ENCODE data around the gene DPM3. TPM values are rescaled to one million over a fixed set of nuclear protein-coding genes. Genes with fewer than 3 reads are reported as not detected.
A peak's percentile ranks its signal among the peaks of the same experiment; 100 is the strongest.

DPM3 gene
- total and polyA plus RNA-seq, 2 of the 13 experiments (the other 11 are each of a cell fraction or from before 2014, with no cell fraction given): 23.2 to 53.4 TPM

- TF ChIP-seq ZNF704 (CRISPR knock-in tag; IDR thresholded peaks at IDR 0.05; ENCODE audit: borderline replicate concordance): no peak
- TF ChIP-seq ZNF652 (CRISPR knock-in tag; IDR thresholded peaks at IDR 0.05; ENCODE audit: borderline replicate concordance, low read depth): peak; percentile 42; the same call in 1 of the 2 replicates
- TF ChIP-seq ZNF121 (CRISPR knock-in tag; IDR thresholded peaks at IDR 0.05): peak; percentile 82
- TF ChIP-seq HNRNPLL (IDR thresholded peaks at IDR 0.05; ENCODE audit: low read depth, low read length, poor library complexity, severe bottlenecking): peak; percentile 95
- TF ChIP-seq SP140L (CRISPR knock-in tag; IDR thresholded peaks at IDR 0.05; ENCODE audit: borderline replicate concordance): 0 out of 2 replicates have a peak, but pooled peaks have one; percentile 85
- TF ChIP-seq ZNF605 (CRISPR knock-in tag; IDR thresholded peaks at IDR 0.05): peak; percentile 75
- TF ChIP-seq SIX1 (CRISPR knock-in tag; IDR thresholded peaks at IDR 0.05; ENCODE audit: borderline replicate concordance): peak; percentile 46
- no peak for TF ChIP-seq CHD4 (IDR thresholded peaks at IDR 0.05; ENCODE audit: borderline replicate concordance, low read length)
- 0 out of 2 replicates have a peak, but pooled peaks have one; percentile 70 for TF ChIP-seq ZNF17 (CRISPR knock-in tag; IDR thresholded peaks at IDR 0.05)
- TF ChIP-seq SATB2 (CRISPR knock-in tag; IDR thresholded peaks at IDR 0.05): peak; percentile 42; the same call in 1 of the 2 replicates
- peak; percentile 91 for TF ChIP-seq ZNF639 (CRISPR knock-in tag; conservative IDR thresholded peaks at IDR 0.05)
- TF ChIP-seq E2F2 (CRISPR knock-in tag; IDR thresholded peaks at IDR 0.05; ENCODE audit: borderline replicate concordance): no peak
- no peak; the same call in none of the 2 replicates for TF ChIP-seq ZNF431 (CRISPR knock-in tag; IDR thresholded peaks at IDR 0.05; ENCODE audit: borderline replicate concordance, low read depth)
- peak; percentile 90; the same call in 1 of the 2 replicates for TF ChIP-seq ZNF558 (CRISPR knock-in tag; IDR thresholded peaks at IDR 0.05; ENCODE audit: borderline replicate concordance)
- TF ChIP-seq ERF (CRISPR knock-in tag; IDR thresholded peaks at IDR 0.05): peak; percentile 99
- TF ChIP-seq ARNTL (CRISPR knock-in tag; IDR thresholded peaks at IDR 0.05): peak; percentile 99
- no peak for TF ChIP-seq BCLAF1 (IDR thresholded peaks at IDR 0.05)
- peak; percentile 95 for TF ChIP-seq IRF2 (CRISPR knock-in tag; IDR thresholded peaks at IDR 0.05)
- peak; percentile 99 for TF ChIP-seq ZBTB43 (CRISPR knock-in tag; conservative IDR thresholded peaks at IDR 0.05)
- TF ChIP-seq ZNF777 (CRISPR knock-in tag; IDR thresholded peaks at IDR 0.05): peak; percentile 86
- no peak for TF ChIP-seq SNRNP70 (IDR thresholded peaks at IDR 0.05; ENCODE audit: low read depth, low read length)
- peak; percentile 92 for TF ChIP-seq ZNF331 (CRISPR knock-in tag; IDR thresholded peaks at IDR 0.05)
- no peak for TF ChIP-seq ZNF569 (CRISPR knock-in tag; IDR thresholded peaks at IDR 0.05; ENCODE audit: borderline replicate concordance)
Observed at GRCh38 chr1:155125946-155126555, 14.3 kb downstream of the DPM3 start (continued).
